SK-N-SH (cell line): ENCODE measurements around the gene PFDN1.

Source experiments
- CTCF ChIP-seq: fragments of 200-600 bp; sonication (generic); IDR thresholded peaks from 2 replicates; pipeline ENCODE4 v1.6.1; 2017; ENCODE audit warnings: antibody characterized with exemption, mild to moderate bottlenecking, moderate library complexity
- EZH2phosphoT487 ChIP-seq: fragments of 200-600 bp; sonication (generic); IDR thresholded peaks from 2 replicates; pipeline ENCODE4 v1.6.1; 2017; ENCODE audit warnings: low read depth, mixed run types, mild to moderate bottlenecking, antibody characterized with exemption, moderate library complexity, borderline replicate concordance
- FOXM1 ChIP-seq: IDR thresholded peaks from 2 replicates; pipeline ENCODE4 v1.4.0; 2012; ENCODE audit warnings: low read depth, mild to moderate bottlenecking
- GABPA ChIP-seq: IDR thresholded peaks from 2 replicates; pipeline ENCODE4 v1.4.0; 2012; ENCODE audit warnings: low read depth, mild to moderate bottlenecking
- MAX ChIP-seq: IDR thresholded peaks from 2 replicates; pipeline ENCODE4 v1.4.0; 2012; ENCODE audit warnings: low read depth
- NRF1 ChIP-seq: IDR thresholded peaks from 2 replicates; pipeline ENCODE4 v1.6.1; 2012; ENCODE audit warnings: low read depth, mild to moderate bottlenecking, low read length
- PBX3 ChIP-seq: IDR thresholded peaks from 2 replicates; pipeline ENCODE4; 2012
- POLR2AphosphoS5 ChIP-seq: IDR thresholded peaks from 2 replicates; pipeline ENCODE4 v1.6.1; 2012; ENCODE audit warnings: low read depth, low read length
- RAD21 ChIP-seq: IDR thresholded peaks from 2 replicates; pipeline ENCODE4 v1.6.1; 2012; ENCODE audit warnings: mild to moderate bottlenecking, low read length
- REST ChIP-seq: IDR thresholded peaks from 2 replicates; pipeline ENCODE4 v1.6.1; 2012; ENCODE audit warnings: mild to moderate bottlenecking, low read depth, low read length, moderate library complexity
- SMC3 ChIP-seq: IDR thresholded peaks from 2 replicates; pipeline ENCODE4 v1.6.1; 2012; ENCODE audit warnings: low read depth, low read length, improper control_type of control experiment
- USF1 ChIP-seq: IDR thresholded peaks from 2 replicates; pipeline ENCODE4 v1.4.0; 2012; ENCODE audit warnings: low read depth, borderline replicate concordance

GRCh38 chr5:140321796-140322195 is 18.9 kb upstream of the PFDN1 start:
- TF ChIP-seq REST (no peak), MAX (no peak), CTCF (no peak), POLR2AphosphoS5 (no peak), SMC3 (no peak), PBX3 (no peak), USF1 (no peak), NRF1 (no peak), RAD21 (no peak), GABPA (no peak), FOXM1 (no peak), EZH2phosphoT487 (no peak)
